ENCODE results near the gene RHAG.
A peak's percentile ranks its signal among the peaks of the same experiment; 100 is the strongest.

Gene RHAG

GRCh38 chr6:49558238-49558637, 78.4 kb downstream of the RHAG start (continued):
- TF ChIP-seq ZNF211 (tag by site-specific recombination; IDR thresholded peaks at IDR 0.05; ENCODE audit: low read depth) (no peak), ZNF239 (tag by site-specific recombination; IDR thresholded peaks at IDR 0.05) (no peak), ZNF24 (tag by site-specific recombination; IDR thresholded peaks at IDR 0.05) (no peak)

DNA sequence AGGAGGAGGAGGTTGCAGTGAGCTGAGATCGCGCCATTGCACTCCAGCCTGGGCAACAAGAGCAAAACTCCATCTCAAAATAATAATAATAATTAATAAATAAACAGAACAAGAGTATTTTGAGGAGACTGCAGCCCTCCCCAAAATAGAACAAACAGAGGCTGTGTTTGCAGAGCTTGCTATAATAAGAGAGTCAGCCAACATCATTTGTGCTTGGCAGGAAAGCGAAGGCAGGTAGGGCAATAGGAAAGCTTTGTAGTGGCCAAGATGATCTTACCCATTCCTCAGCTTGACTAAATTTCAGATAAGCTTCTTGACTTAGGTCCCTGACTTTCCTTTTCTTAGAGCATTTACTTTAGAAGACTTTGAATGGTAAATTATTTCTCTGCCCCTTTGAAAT, 79.5 kb downstream of the RHAG start:
- Histone ChIP-seq H3K4me1 (ENCODE audit: control insufficient read depth, insufficient read depth, low read length) (0 out of 2 replicates have a peak, but pooled peaks cover 3% of the 10 kb centered on the region), H3K36me3 (ENCODE audit: control insufficient read depth in 2 of 2, insufficient read depth in 1 of 2, low read length in 2 of 2) (peaks cover 5 to 12% of the 10 kb centered on the region in 2 experiments; a peak in 2 of 3 replicates), H3K27ac (ENCODE audit: extremely low read depth, low read depth, low read length) (no peak overlapping the region), H3K9me3 (ENCODE audit: control insufficient read depth, insufficient read depth, low read depth, low read length) (no peaks in the 10 kb centered on the region), H3K4me3 (ENCODE audit: low read depth, low read length) (no peak overlapping the region)
- ChIA-PET CTCF (interaction anchor here (1.0 to 1.7 kb wide), 2 partner anchors 25 to 50 kb away, joined by 5 to 7 read pairs; no protein-coding TSS in a partner anchor), POLR2A (interaction anchor here (0.9 kb wide), 1 partner anchor 16 kb away, joined by 3 read pairs; no protein-coding TSS in a partner anchor)
- no peak for TF ChIP-seq EGR2 (tag by site-specific recombination; IDR thresholded peaks at IDR 0.05; ENCODE audit: low read depth)
- TF ChIP-seq ZNF548 (tag by site-specific recombination; IDR thresholded peaks at IDR 0.05) = no peak
- no peak for TF ChIP-seq HOXC10 (CRISPR knock-in tag; IDR thresholded peaks at IDR 0.05)
- TF ChIP-seq ZSCAN4 (tag by site-specific recombination; IDR thresholded peaks at IDR 0.05) = no peak
- TF ChIP-seq HOXD13 (CRISPR knock-in tag; IDR thresholded peaks at IDR 0.05; ENCODE audit: borderline replicate concordance) = no peak
- TF ChIP-seq ATF2 (tag by site-specific recombination; IDR thresholded peaks at IDR 0.05; ENCODE audit: low read depth) = no peak
- TF ChIP-seq ZNF112 (tag by site-specific recombination; IDR thresholded peaks at IDR 0.05) = no peak
- TF ChIP-seq, protein P1, sequence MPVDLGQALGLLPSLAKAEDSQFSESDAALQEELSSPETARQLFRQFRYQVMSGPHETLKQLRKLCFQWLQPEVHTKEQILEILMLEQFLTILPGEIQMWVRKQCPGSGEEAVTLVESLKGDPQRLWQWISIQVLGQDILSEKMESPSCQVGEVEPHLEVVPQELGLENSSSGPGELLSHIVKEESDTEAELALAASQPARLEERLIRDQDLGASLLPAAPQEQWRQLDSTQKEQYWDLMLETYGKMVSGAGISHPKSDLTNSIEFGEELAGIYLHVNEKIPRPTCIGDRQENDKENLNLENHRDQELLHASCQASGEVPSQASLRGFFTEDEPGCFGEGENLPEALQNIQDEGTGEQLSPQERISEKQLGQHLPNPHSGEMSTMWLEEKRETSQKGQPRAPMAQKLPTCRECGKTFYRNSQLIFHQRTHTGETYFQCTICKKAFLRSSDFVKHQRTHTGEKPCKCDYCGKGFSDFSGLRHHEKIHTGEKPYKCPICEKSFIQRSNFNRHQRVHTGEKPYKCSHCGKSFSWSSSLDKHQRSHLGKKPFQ (tag by site-specific recombination; IDR thresholded peaks at IDR 0.05) = no peak

- Histone ChIP-seq H3K27ac (ENCODE audit: extremely low read depth, low read depth, low read length) (no peak overlapping the region), H3K4me3 (ENCODE audit: low read depth, low read length) (no peak overlapping the region), H3K9me3 (ENCODE audit: control insufficient read depth, insufficient read depth, low read depth, low read length) (no peaks in the 10 kb centered on the region), H3K4me1 (ENCODE audit: control insufficient read depth, insufficient read depth, low read length) (0 out of 2 replicates have a peak, but pooled peaks cover 3% of the 10 kb centered on the region), H3K36me3 (ENCODE audit: control insufficient read depth in 2 of 2, insufficient read depth in 1 of 2, low read length in 2 of 2) (peaks cover 5 to 12% of the 10 kb centered on the region in 2 experiments; a peak in 2 of 3 replicates)
- CTCF ChIA-PET = interaction anchor here (1.7 kb wide), 1 partner anchor 50 kb away, joined by 7 read pairs; no protein-coding TSS in a partner anchor
- POLR2A ChIA-PET = no interaction called here
- TF ChIP-seq ZNF692 (tag by site-specific recombination; IDR thresholded peaks at IDR 0.05) (no peak), ZNF416 (tag by site-specific recombination; IDR thresholded peaks at IDR 0.05) (no peak), KLF16 (tag by site-specific recombination; IDR thresholded peaks at IDR 0.05) (no peak), ZNF221 (tag by site-specific recombination; IDR thresholded peaks at IDR 0.05; ENCODE audit: borderline replicate concordance) (no peak), ZNF585B (tag by site-specific recombination; IDR thresholded peaks at IDR 0.05) (no peak), PRDM6 (tag by site-specific recombination; IDR thresholded peaks at IDR 0.05) (peak; percentile 76), ZNF184 (tag by site-specific recombination; IDR thresholded peaks at IDR 0.05) (no peak), ZNF175 (tag by site-specific recombination; IDR thresholded peaks at IDR 0.05) (no peak), KLF17 (tag by site-specific recombination; IDR thresholded peaks at IDR 0.05) (peak; percentile 91), ZSCAN23 (tag by site-specific recombination; IDR thresholded peaks at IDR 0.05) (no peak), PRDM4 (tag by site-specific recombination; IDR thresholded peaks at IDR 0.05) (no peak), ZNF768 (tag by site-specific recombination; IDR thresholded peaks at IDR 0.05) (no peak)
Observed at GRCh38 chr6:49556429-49556837, 80.2 kb downstream of the RHAG start.

Measured in HEK293 (cell line).